Osteocyte (in vitro differentiated cells): ENCODE measurements around the gene JAKMIP1. TPM values are rescaled to one million over a fixed set of nuclear protein-coding genes. Genes with fewer than 3 reads are reported as not detected.

Experiments
- DNase-seq: peaks from one replicate; pipeline ENCODE4 v3.0.0; 2021; ENCODE audit warnings: mixed read lengths; ENCODE audit not compliant: unreplicated experiment; ENCODE audit errors: extremely low spot score
- H3K27ac Mint-ChIP-seq: one replicate; pipeline ENCODE4 v1.8.0; 2021; ENCODE audit warnings: mild to moderate bottlenecking, mixed read lengths; ENCODE audit not compliant: unreplicated experiment
- H3K27me3 Mint-ChIP-seq: one replicate; pipeline ENCODE4 v1.8.0; 2021; ENCODE audit warnings: mixed read lengths; ENCODE audit not compliant: unreplicated experiment
- H3K36me3 Mint-ChIP-seq: one replicate; pipeline ENCODE4 v1.8.0; 2021; ENCODE audit warnings: mixed read lengths; ENCODE audit not compliant: unreplicated experiment
- H3K4me1 Mint-ChIP-seq: one replicate; pipeline ENCODE4 v1.8.0; 2021; ENCODE audit warnings: mixed read lengths; ENCODE audit not compliant: unreplicated experiment
- H3K4me3 Mint-ChIP-seq: one replicate; pipeline ENCODE4 v1.8.0; 2021; ENCODE audit warnings: mild to moderate bottlenecking, moderate library complexity, mixed read lengths; ENCODE audit not compliant: unreplicated experiment
- H3K9me3 Mint-ChIP-seq: one replicate; pipeline ENCODE4 v1.8.0; 2021; ENCODE audit warnings: mixed read lengths; ENCODE audit not compliant: unreplicated experiment
- total RNA-seq: library from RNA; stranded (reverse); gene quantifications from 2 replicates; pipeline ENCODE4 v1.2.1, GENCODE V29; 2021
- TF ChIP-seq, protein P1 (sequence below): fragments of 200-600 bp; sonication (generic); IDR thresholded peaks from 2 replicates; pipeline ENCODE4 v1.5.0; 2021; ENCODE audit warnings: antibody characterized with exemption, mild to moderate bottlenecking, moderate library complexity

The JAKMIP1 gene
- total RNA-seq, 1 donor from 2014 or later = not detected

GRCh38 chr4:6196871-6197270 lies 3.5 kb downstream of the JAKMIP1 start:
- TF ChIP-seq, protein P1, sequence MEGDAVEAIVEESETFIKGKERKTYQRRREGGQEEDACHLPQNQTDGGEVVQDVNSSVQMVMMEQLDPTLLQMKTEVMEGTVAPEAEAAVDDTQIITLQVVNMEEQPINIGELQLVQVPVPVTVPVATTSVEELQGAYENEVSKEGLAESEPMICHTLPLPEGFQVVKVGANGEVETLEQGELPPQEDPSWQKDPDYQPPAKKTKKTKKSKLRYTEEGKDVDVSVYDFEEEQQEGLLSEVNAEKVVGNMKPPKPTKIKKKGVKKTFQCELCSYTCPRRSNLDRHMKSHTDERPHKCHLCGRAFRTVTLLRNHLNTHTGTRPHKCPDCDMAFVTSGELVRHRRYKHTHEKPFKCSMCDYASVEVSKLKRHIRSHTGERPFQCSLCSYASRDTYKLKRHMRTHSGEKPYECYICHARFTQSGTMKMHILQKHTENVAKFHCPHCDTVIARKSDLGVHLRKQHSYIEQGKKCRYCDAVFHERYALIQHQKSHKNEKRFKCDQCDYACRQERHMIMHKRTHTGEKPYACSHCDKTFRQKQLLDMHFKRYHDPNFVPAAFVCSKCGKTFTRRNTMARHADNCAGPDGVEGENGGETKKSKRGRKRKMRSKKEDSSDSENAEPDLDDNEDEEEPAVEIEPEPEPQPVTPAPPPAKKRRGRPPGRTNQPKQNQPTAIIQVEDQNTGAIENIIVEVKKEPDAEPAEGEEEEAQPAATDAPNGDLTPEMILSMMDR = no peak
- peaks cover 52% of the 10 kb centered on the region for H3K27me3 Mint-ChIP-seq
- H3K4me1 Mint-ChIP-seq = peaks cover 5% of the 10 kb centered on the region
- peak; percentile 49 for DNase-seq
- no peak overlapping the region for H3K27ac Mint-ChIP-seq
- H3K9me3 Mint-ChIP-seq = peaks cover 7% of the 10 kb centered on the region
- H3K36me3 Mint-ChIP-seq = peaks cover 2% of the 10 kb centered on the region
- H3K4me3 Mint-ChIP-seq = no peak overlapping the region

DNA sequence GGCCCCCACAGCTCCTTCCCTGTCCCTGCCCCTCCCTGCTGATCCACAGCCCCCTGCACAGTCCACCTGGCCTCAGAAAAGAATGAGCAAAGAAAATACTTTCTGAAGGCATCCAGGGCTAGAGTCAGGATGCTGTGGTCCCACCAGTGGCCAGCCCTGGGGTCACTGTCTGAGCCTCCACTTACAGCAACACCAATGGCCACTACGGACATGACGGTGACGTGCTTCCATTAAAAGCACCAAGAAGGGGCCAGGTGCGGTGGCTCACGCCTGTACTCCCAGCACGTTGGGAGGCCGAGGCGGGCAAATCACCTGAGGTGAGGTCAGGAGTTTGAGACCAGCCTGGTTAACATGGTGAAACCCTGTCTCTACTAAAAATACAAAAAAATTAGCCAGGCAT lies 4.0 kb downstream of the JAKMIP1 start:
- peak; percentile 73 for DNase-seq
- Mint-ChIP-seq H3K4me3 (no peak overlapping the region), H3K4me1 (peaks cover 5% of the 10 kb centered on the region), H3K36me3 (no peaks in the 10 kb centered on the region), H3K27me3 (peaks cover 47% of the 10 kb centered on the region), H3K27ac (no peak overlapping the region), H3K9me3 (peaks cover 4% of the 10 kb centered on the region)
- TF ChIP-seq, protein P1 = no peak

- Mint-ChIP-seq H3K27me3 (peaks cover 41% of the 10 kb centered on the region), H3K4me3 (no peak overlapping the region), H3K4me1 (peaks cover 4% of the 10 kb centered on the region), H3K36me3 (no peaks in the 10 kb centered on the region), H3K9me3 (no peaks in the 10 kb centered on the region), H3K27ac (no peak overlapping the region)
- DNase-seq = peak; percentile 32
- TF ChIP-seq, protein P1 = no peak
Observed at GRCh38 chr4:6195602-6196319, 4.6 kb downstream of the JAKMIP1 start.

DNA sequence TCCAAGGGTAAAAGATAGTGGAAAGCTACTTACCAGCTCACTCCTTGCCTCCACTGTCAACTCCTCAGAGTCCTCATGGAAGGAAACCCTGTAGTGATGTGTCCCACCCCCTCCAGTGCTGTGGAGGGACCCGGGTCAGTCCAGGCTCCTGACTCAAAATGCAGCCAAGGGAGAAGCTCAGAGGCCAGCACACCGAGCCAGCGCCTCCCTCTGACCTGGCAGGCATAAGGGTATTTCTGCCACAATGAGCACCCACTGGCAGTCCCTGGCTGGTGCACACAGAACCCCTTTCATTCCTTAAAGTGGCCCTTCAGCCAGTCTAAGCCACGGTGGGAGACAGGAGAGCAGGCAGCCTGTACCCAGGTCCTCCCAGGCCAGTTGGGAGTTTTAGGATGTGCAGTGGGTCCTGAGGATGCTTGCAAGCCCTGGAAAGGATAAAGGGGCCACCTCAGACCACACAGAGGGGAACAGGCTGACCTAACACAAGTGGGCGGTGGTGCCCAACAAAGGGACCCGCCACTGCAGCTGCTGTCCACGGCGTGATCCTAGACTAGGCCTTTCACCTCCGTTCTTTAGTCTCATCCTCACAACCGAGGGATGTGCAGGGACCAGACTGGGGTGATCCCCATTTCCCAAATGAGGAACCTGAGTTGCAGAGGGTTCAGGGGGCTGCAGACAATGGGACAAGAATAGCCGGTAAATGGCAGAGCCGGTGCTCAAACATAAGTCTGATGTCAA lies 5.7 kb downstream of the JAKMIP1 start:
- DNase-seq = peak; percentile 60
- Mint-ChIP-seq H3K4me1 (peaks cover 4% of the 10 kb centered on the region), H3K4me3 (no peak overlapping the region), H3K27me3 (peaks cover 43% of the 10 kb centered on the region), H3K27ac (no peak overlapping the region), H3K9me3 (no peaks in the 10 kb centered on the region), H3K36me3 (no peaks in the 10 kb centered on the region)
- TF ChIP-seq, protein P1 = no peak

DNA sequence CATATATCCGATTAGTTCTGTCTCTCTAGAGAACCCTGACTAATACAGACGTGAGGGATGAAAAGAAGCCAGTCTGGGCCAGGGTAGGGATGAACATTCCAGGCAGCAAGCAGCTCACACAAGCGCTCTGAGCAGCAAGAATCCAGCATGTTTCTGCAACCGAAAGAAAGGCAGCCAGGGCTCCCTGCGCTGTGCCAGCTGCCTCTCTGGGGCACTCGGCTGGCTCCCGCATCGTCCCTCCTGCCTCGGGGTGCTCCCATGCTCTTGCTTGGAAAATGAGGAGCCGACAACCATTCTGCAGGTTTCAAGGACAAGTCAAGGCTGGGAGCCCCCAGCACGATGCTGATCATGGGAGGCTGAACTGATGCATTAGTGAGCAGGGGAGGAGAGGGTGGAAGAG lies 7.0 kb downstream of the JAKMIP1 start:
- no peak for DNase-seq
- Mint-ChIP-seq H3K4me1 (no peaks in the 10 kb centered on the region), H3K27ac (no peak overlapping the region), H3K36me3 (no peaks in the 10 kb centered on the region), H3K27me3 (peaks cover 37% of the 10 kb centered on the region), H3K9me3 (no peaks in the 10 kb centered on the region), H3K4me3 (no peak overlapping the region)
- TF ChIP-seq, protein P1 = no peak
